HepG2 (cell line): ENCODE data around the gene GAS2L1. TPM values are rescaled to one million over a fixed set of nuclear protein-coding genes. Genes with fewer than 3 reads are reported as not detected.
A peak's percentile ranks its signal among the peaks of the same experiment; 100 is the strongest.

Source experiments
- GATAD1 ChIP-seq: IDR thresholded peaks from 2 replicates; pipeline ENCODE4 v1.6.1; 2016; ENCODE audit warnings: missing genetic modification reagents, missing compliant biosample characterization
- ISL2 ChIP-seq: sonication (generic); formaldehyde crosslinking; IDR thresholded peaks from 2 replicates; pipeline ENCODE4 v1.5.0; 2020; ENCODE audit warnings: missing genetic modification reagents
- MAFG ChIP-seq: sonication (generic); formaldehyde crosslinking; IDR thresholded peaks from 2 replicates; pipeline ENCODE4 v1.5.1; 2020; ENCODE audit warnings: mild to moderate bottlenecking, missing genetic modification reagents
- NR3C1 ChIP-seq: sonication (generic); formaldehyde crosslinking; IDR thresholded peaks from 2 replicates; pipeline ENCODE4 v1.4.0; 2020; ENCODE audit warnings: missing genetic modification reagents
- SMAD1 ChIP-seq: sonication (generic); formaldehyde crosslinking; IDR thresholded peaks from 2 replicates; pipeline ENCODE4 v1.4.0; 2020; ENCODE audit warnings: missing genetic modification reagents, low read depth, mild to moderate bottlenecking, borderline replicate concordance
- TOPORS ChIP-seq: sonication (generic); formaldehyde crosslinking; IDR thresholded peaks from 2 replicates; pipeline ENCODE4 v1.8.0; 2023; ENCODE audit warnings: mild to moderate bottlenecking, missing genetic modification reagents
- ZNF670 ChIP-seq: sonication (generic); formaldehyde crosslinking; IDR thresholded peaks from 2 replicates; pipeline ENCODE4 v1.8.0; 2022; ENCODE audit warnings: mild to moderate bottlenecking, missing genetic modification reagents, borderline replicate concordance
- ZNF792 ChIP-seq: IDR thresholded peaks from 2 replicates; pipeline ENCODE4 v1.6.1; 2016
- polyA plus RNA-seq, 8 experiments: library from polyadenylated mRNA; depleted of rRNA in 3 of 8; stranded (reverse) in 7 of 8; unstranded in 1 of 8; fragments of >200 nt; fragmentation: Illumina TruSeq in 4 of 8; extraction: Trizol in 4 of 8; gene quantifications; 2 replicates each; pipeline versions ENCODE4 v1.2.1 to v1.2.3, GENCODE V29; 2011 to 2016; ENCODE audit warnings: low read depth in 4 of 8, missing spikeins in 1 of 8, mixed read lengths in 1 of 8; ENCODE audit not compliant: insufficient read depth in 1 of 8
- total RNA-seq, 5 experiments: library from RNA; depleted of rRNA; stranded (reverse); fragments of >200 nt; fragmentation: Illumina TruSeq; extraction: Trizol; gene quantifications; 2 replicates each; pipeline ENCODE4 v1.2.3, GENCODE V29; 2016; ENCODE audit warnings: low read depth in 1 of 5
- TF ChIP-seq, protein P1 (sequence below): sonication (generic); formaldehyde crosslinking; IDR thresholded peaks from 2 replicates; pipeline ENCODE4 v1.5.1; 2020; ENCODE audit warnings: mild to moderate bottlenecking, missing genetic modification reagents
- TF ChIP-seq, protein P2 (sequence below): sonication (generic); formaldehyde crosslinking; IDR thresholded peaks from 2 replicates; pipeline ENCODE4 v1.4.0; 2020; ENCODE audit warnings: missing genetic modification reagents, borderline replicate concordance
- TF ChIP-seq, protein P3 (sequence below): sonication (generic); formaldehyde crosslinking; conservative IDR thresholded peaks from 2 replicates; pipeline ENCODE4 v1.4.0; 2020; ENCODE audit warnings: missing genetic modification reagents
- TF ChIP-seq, protein P4 (sequence below): sonication (generic); formaldehyde crosslinking; conservative IDR thresholded peaks from 2 replicates; pipeline ENCODE4 v1.8.0; 2022; ENCODE audit warnings: mild to moderate bottlenecking, moderate library complexity, missing genetic modification reagents
- TF ChIP-seq, protein P5 (sequence below): sonication (generic); formaldehyde crosslinking; IDR thresholded peaks from 2 replicates; pipeline ENCODE4 v1.8.1; 2023; ENCODE audit warnings: missing genetic modification reagents, inconsistent platforms, borderline replicate concordance
- TF ChIP-seq, protein P6 (sequence below): sonication (generic); formaldehyde crosslinking; IDR thresholded peaks from 2 replicates; pipeline ENCODE4 v1.5.0; 2020; ENCODE audit warnings: mild to moderate bottlenecking, missing genetic modification reagents

GAS2L1 gene
- total and polyA plus RNA-seq, 2 of the 13 experiments (the other 11 are each of a cell fraction or from before 2014, with no cell fraction given): 1.8 to 3.3 TPM

DNA sequence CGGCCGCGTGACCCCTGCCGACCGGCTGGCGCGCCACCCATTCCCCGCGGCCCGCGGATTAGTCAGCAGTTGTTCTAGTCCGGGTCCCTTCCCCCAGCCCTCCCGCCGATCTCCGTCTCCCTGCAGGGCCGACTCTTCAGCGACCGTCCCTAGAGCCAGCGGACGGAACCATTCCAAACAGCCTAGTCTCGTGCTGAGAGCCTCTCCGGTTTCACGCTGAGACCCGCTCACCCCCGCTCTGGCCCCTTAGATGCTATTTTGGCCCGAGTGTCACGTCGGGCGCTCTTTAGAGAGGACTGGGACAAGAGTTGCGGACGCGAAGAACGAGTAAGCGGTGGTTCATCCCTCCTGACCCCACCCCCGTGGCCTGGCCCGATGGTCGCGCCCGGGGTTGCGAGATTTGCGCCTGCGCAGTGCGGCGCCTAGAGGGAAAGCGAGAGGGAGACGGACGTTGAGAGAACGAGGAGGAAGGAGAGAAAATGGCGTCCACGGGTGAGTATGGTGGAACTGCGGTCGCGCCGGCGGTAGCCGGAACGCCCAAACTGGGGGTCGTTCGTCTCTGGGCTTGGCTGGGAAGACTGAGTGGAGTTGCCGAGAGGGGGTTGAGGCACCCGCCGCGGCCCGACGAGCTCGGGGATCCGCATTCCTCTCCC is 38.5 kb upstream of the GAS2L1 start, which contains the start of the genes EWSR1 and RHBDD3 (continued):
- TF ChIP-seq, protein P1, sequence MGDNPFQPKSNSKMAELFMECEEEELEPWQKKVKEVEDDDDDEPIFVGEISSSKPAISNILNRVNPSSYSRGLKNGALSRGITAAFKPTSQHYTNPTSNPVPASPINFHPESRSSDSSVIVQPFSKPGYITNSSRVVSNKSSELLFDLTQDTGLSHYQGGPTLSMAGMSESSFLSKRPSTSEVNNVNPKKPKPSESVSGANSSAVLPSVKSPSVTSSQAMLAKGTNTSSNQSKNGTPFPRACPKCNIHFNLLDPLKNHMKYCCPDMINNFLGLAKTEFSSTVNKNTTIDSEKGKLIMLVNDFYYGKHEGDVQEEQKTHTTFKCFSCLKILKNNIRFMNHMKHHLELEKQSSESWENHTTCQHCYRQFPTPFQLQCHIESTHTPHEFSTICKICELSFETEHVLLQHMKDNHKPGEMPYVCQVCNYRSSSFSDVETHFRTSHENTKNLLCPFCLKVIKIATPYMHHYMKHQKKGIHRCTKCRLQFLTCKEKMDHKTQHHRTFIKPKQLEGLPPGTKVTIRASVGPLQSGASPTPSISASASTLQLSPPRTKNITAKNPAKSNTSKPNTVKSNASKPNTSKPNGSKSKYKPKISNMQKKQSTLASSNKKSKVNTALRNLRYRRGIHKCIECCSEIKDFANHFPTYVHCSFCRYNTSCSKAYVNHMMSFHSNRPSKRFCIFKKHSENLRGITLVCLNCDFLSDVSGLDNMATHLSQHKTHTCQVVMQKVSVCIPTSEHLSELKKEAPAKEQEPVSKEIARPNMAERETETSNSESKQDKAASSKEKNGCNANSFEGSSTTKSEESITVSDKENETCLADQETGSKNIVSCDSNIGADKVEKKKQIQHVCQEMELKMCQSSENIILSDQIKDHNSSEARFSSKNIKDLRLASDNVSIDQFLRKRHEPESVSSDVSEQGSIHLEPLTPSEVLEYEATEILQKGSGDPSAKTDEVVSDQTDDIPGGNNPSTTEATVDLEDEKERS (CRISPR knock-in tag): peak; percentile 92; the same call in 1 of the 2 replicates
- TF ChIP-seq, protein P2, sequence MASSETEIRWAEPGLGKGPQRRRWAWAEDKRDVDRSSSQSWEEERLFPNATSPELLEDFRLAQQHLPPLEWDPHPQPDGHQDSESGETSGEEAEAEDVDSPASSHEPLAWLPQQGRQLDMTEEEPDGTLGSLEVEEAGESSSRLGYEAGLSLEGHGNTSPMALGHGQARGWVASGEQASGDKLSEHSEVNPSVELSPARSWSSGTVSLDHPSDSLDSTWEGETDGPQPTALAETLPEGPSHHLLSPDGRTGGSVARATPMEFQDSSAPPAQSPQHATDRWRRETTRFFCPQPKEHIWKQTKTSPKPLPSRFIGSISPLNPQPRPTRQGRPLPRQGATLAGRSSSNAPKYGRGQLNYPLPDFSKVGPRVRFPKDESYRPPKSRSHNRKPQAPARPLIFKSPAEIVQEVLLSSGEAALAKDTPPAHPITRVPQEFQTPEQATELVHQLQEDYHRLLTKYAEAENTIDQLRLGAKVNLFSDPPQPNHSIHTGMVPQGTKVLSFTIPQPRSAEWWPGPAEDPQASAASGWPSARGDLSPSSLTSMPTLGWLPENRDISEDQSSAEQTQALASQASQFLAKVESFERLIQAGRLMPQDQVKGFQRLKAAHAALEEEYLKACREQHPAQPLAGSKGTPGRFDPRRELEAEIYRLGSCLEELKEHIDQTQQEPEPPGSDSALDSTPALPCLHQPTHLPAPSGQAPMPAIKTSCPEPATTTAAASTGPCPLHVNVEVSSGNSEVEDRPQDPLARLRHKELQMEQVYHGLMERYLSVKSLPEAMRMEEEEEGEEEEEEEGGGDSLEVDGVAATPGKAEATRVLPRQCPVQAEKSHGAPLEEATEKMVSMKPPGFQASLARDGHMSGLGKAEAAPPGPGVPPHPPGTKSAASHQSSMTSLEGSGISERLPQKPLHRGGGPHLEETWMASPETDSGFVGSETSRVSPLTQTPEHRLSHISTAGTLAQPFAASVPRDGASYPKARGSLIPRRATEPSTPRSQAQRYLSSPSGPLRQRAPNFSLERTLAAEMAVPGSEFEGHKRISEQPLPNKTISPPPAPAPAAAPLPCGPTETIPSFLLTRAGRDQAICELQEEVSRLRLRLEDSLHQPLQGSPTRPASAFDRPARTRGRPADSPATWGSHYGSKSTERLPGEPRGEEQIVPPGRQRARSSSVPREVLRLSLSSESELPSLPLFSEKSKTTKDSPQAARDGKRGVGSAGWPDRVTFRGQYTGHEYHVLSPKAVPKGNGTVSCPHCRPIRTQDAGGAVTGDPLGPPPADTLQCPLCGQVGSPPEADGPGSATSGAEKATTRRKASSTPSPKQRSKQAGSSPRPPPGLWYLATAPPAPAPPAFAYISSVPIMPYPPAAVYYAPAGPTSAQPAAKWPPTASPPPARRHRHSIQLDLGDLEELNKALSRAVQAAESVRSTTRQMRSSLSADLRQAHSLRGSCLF: peak; percentile 10; the same call in 1 of the 2 replicates
- TF ChIP-seq MAFG (peak; percentile 79; the same call in 1 of the 2 replicates), SMAD1 (CRISPR knock-in tag) (peak; percentile 73), NR3C1 (CRISPR knock-in tag) (no peak), GATAD1 (CRISPR knock-in tag) (peak; percentile 74), ISL2 (CRISPR knock-in tag) (no peak; the same call in 1 of the 2 replicates), TOPORS (CRISPR knock-in tag) (peak; percentile 75; the same call in 1 of the 2 replicates), ZNF670 (CRISPR knock-in tag) (peak; percentile 56; the same call in 1 of the 2 replicates), ZNF792 (CRISPR knock-in tag) (peak; percentile 34; the same call in 1 of the 2 replicates)
- TF ChIP-seq, protein P3, sequence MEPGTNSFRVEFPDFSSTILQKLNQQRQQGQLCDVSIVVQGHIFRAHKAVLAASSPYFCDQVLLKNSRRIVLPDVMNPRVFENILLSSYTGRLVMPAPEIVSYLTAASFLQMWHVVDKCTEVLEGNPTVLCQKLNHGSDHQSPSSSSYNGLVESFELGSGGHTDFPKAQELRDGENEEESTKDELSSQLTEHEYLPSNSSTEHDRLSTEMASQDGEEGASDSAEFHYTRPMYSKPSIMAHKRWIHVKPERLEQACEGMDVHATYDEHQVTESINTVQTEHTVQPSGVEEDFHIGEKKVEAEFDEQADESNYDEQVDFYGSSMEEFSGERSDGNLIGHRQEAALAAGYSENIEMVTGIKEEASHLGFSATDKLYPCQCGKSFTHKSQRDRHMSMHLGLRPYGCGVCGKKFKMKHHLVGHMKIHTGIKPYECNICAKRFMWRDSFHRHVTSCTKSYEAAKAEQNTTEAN (CRISPR knock-in tag): peak; percentile 27; the same call in 1 of the 2 replicates
- TF ChIP-seq, protein P4, sequence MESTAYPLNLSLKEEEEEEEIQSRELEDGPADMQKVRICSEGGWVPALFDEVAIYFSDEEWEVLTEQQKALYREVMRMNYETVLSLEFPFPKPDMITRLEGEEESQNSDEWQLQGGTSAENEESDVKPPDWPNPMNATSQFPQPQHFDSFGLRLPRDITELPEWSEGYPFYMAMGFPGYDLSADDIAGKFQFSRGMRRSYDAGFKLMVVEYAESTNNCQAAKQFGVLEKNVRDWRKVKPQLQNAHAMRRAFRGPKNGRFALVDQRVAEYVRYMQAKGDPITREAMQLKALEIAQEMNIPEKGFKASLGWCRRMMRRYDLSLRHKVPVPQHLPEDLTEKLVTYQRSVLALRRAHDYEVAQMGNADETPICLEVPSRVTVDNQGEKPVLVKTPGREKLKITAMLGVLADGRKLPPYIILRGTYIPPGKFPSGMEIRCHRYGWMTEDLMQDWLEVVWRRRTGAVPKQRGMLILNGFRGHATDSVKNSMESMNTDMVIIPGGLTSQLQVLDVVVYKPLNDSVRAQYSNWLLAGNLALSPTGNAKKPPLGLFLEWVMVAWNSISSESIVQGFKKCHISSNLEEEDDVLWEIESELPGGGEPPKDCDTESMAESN (CRISPR knock-in tag): peak; percentile 68
- TF ChIP-seq, protein P5, sequence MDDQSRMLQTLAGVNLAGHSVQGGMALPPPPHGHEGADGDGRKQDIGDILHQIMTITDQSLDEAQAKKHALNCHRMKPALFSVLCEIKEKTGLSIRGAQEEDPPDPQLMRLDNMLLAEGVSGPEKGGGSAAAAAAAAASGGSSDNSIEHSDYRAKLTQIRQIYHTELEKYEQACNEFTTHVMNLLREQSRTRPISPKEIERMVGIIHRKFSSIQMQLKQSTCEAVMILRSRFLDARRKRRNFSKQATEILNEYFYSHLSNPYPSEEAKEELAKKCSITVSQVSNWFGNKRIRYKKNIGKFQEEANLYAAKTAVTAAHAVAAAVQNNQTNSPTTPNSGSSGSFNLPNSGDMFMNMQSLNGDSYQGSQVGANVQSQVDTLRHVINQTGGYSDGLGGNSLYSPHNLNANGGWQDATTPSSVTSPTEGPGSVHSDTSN (CRISPR knock-in tag): peak; percentile 26; the same call in 1 of the 2 replicates
- TF ChIP-seq, protein P6, sequence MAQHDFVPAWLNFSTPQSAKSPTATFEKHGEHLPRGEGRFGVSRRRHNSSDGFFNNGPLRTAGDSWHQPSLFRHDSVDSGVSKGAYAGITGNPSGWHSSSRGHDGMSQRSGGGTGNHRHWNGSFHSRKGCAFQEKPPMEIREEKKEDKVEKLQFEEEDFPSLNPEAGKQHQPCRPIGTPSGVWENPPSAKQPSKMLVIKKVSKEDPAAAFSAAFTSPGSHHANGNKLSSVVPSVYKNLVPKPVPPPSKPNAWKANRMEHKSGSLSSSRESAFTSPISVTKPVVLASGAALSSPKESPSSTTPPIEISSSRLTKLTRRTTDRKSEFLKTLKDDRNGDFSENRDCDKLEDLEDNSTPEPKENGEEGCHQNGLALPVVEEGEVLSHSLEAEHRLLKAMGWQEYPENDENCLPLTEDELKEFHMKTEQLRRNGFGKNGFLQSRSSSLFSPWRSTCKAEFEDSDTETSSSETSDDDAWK (CRISPR knock-in tag): no peak
